ENCODE measurements around the gene KLC4.
"Not testable (repeated sequence)": the region's sequence is repeated elsewhere in the genome, so short reads cannot be mapped to it uniquely, and the experiment has no call there.

KLC4 gene

DNA sequence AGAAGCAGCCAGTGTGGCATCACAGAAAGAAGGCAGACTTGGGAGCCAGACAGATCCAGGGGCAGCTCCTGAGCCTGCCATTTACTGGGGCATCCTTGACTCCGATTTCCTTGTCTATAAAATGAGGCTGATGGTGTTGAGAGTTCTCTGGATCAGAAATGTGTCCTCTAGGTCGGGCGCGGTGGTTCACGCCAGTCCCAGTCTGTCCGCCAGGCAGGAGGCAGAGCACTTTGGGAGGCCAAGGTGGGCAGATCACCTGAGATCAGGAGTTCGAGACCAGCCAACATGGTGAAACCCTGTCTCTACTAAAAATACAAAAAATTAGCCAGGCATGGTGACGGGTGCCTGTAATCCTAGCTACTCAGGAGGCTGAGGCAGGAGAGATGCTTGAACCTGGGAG, 58.0 kb downstream of the KLC4 start:
- not testable (repeated sequence) for H3K4me3 ChIP-seq (ENCODE audit: low read length in 2 of 2); H3K4me1 ChIP-seq (ENCODE audit: control insufficient read depth, insufficient read depth, low read length); H3K27me3 ChIP-seq (ENCODE audit: control insufficient read depth in 1 of 2, insufficient read depth in 2 of 2, low read length in 2 of 2); H3K9ac ChIP-seq (ENCODE audit: low read length in 2 of 2); H3K9me3 ChIP-seq (ENCODE audit: control insufficient read depth in 2 of 2, low read length in 2 of 2); H3K36me3 ChIP-seq (ENCODE audit: control insufficient read depth in 2 of 2, insufficient read depth in 2 of 2, low read length in 2 of 2); H3K27ac ChIP-seq (ENCODE audit: low read length)

DNA sequence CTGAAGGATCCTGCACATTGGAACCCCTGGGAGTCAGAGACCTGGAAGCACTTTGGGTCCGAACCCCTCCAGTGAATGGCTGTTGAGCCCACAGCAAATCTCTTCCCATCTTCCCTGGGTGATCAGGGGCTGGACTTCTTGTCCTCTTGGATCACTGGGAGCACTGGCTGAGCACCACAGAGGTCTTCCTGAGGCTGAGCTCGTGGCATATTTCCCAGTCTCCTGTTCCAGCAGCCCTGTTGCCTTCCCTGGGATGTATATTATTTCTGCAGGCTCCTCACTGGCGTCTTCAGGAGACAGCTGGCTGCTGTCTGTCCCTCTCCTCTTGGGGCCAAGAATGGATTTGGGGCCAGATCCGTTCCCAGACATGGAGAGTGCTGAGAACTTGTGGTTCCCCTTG, 60.1 kb downstream of the KLC4 start:
- H3K4me3 ChIP-seq (ENCODE audit: low read length in 2 of 2), result no peak overlapping the region
- H3K9ac ChIP-seq (ENCODE audit: low read length in 2 of 2), result no peak overlapping the region
- H3K27me3 ChIP-seq (ENCODE audit: control insufficient read depth in 1 of 2, insufficient read depth in 2 of 2, low read length in 2 of 2), result peaks cover 0 to 9% of the 10 kb centered on the region in 2 donors
- no peaks in the 10 kb centered on the region for H3K36me3 ChIP-seq (ENCODE audit: control insufficient read depth in 2 of 2, insufficient read depth in 2 of 2, low read length in 2 of 2)
- H3K27ac ChIP-seq (ENCODE audit: low read length), result no peak overlapping the region
- H3K9me3 ChIP-seq (ENCODE audit: control insufficient read depth in 2 of 2, low read length in 2 of 2), result no peaks in the 10 kb centered on the region
- H3K4me1 ChIP-seq (ENCODE audit: control insufficient read depth, insufficient read depth, low read length), result peaks cover 10% of the 10 kb centered on the region

DNA sequence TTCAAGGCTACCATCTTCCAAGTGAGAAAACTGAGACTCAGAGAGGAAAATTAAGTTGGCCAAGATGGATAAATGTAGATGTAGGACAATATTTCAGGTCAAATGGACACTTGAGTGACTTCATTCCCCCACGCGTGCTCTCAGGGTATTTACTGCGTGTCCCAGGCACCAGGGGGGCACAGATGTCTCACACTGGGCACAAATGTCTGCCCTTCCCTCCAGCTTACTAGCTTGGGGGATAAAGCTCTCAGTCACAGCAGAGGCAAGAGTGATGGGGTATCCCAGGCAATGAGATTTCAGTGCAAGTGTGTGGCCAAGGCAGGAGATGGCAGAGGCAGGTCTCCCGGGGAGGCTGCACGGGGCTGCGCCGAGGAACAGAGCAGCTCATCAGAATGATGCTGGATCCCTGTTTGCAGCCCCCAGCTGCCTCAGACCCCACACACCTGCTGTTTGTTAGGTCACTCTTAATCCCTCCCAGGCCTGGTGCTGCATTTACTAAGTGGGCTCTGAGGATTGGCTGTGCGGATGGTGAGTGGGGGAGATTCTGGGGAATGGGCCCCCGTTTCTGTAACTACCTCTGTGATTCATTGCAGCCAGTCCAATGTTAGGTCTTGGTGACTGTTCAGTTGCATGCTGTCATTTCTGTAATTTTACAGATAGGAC, 60.8 kb downstream of the KLC4 start:
- Histone ChIP-seq H3K27ac (ENCODE audit: low read length) (no peak overlapping the region), H3K9me3 (ENCODE audit: control insufficient read depth in 2 of 2, low read length in 2 of 2) (no peaks in the 10 kb centered on the region), H3K36me3 (ENCODE audit: control insufficient read depth in 2 of 2, insufficient read depth in 2 of 2, low read length in 2 of 2) (no peaks in the 10 kb centered on the region), H3K27me3 (ENCODE audit: control insufficient read depth in 1 of 2, insufficient read depth in 2 of 2, low read length in 2 of 2) (peaks cover 0 to 9% of the 10 kb centered on the region in 2 donors), H3K4me3 (ENCODE audit: low read length in 2 of 2) (no peak overlapping the region), H3K9ac (ENCODE audit: low read length in 2 of 2) (no peak overlapping the region), H3K4me1 (ENCODE audit: control insufficient read depth, insufficient read depth, low read length) (peaks cover 10% of the 10 kb centered on the region)

DNA sequence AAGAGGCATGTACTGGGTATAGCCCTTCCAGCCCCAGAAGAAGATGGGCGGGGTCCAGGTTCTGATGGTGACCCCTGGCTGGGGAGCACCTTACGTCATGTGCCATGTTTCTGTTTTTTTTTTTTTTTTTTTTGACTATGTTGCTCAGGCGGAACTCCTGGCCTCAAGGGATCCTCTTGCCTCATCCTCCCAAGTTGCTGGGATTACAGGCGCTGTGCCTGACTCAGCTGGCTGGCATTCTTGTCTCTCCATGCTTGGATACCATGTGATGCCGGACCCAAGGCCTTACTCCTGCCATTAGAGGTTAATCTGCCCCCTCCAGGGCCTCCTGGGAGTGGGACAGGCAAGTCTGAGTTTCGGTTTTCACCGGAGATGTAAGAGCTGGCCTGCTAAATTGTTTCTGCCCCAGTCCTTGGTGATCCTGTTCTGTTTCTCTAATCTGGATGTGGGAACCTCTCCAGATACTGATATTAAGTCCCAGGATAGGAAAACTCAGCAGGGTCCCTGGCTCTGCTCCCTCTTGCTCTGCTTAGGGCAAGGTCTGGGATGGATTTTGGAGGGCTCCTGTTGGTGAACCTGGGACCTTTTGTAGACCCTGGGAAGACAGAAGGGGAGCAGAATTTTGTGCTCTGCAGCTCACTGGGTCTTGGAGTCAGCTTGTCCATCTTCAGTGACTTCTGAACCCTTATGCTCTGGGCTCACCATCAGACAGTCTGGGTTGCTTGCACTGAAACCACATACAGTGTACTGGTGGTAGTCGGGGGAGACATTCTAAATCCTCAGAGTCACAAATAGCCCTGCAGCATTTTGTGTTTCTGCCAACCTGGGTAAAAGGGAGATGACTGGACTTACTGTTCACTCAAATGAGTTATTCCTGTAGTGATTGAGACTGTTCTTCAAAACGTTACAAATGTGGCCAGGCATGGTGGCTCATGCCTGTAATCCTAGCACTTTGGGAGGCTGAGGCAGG, 61.8 kb downstream of the KLC4 start:
- Histone ChIP-seq H3K9ac (ENCODE audit: low read length in 2 of 2) (no peak overlapping the region), H3K27me3 (ENCODE audit: control insufficient read depth in 1 of 2, insufficient read depth in 2 of 2, low read length in 2 of 2) (peaks cover 0 to 9% of the 10 kb centered on the region in 2 donors), H3K9me3 (ENCODE audit: control insufficient read depth in 2 of 2, low read length in 2 of 2) (no peaks in the 10 kb centered on the region), H3K4me1 (ENCODE audit: control insufficient read depth, insufficient read depth, low read length) (peaks cover 10% of the 10 kb centered on the region), H3K27ac (ENCODE audit: low read length) (no peak overlapping the region), H3K4me3 (ENCODE audit: low read length in 2 of 2) (no peak overlapping the region), H3K36me3 (ENCODE audit: control insufficient read depth in 2 of 2, insufficient read depth in 2 of 2, low read length in 2 of 2) (no peaks in the 10 kb centered on the region)

DNA sequence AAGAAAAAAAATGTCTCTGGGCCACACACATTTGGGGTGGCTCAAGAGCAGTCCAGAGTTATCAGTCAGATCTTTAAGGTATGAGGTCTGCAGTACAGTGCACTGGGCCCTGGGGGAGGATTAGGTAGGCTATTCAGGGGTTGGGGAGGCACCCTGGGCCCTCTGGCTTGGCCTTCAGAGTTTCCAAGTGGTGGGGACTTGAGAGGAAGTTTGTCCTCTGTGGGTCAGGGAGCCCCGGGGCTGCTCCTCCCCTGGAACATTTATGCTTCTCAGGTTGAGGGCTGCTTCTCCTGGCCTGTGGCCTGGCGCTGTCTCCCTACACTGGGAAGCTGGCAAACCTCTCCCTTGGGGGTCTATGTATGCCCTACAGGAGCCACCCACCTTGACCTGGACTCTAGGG, 62.7 kb downstream of the KLC4 start:
- Histone ChIP-seq H3K4me3 (ENCODE audit: low read length in 2 of 2) (no peak overlapping the region), H3K4me1 (ENCODE audit: control insufficient read depth, insufficient read depth, low read length) (peaks cover 10% of the 10 kb centered on the region), H3K36me3 (ENCODE audit: control insufficient read depth in 2 of 2, insufficient read depth in 2 of 2, low read length in 2 of 2) (no peaks in the 10 kb centered on the region), H3K27ac (ENCODE audit: low read length) (no peak overlapping the region), H3K9ac (ENCODE audit: low read length in 2 of 2) (no peak overlapping the region), H3K9me3 (ENCODE audit: control insufficient read depth in 2 of 2, low read length in 2 of 2) (no peaks in the 10 kb centered on the region), H3K27me3 (ENCODE audit: control insufficient read depth in 1 of 2, insufficient read depth in 2 of 2, low read length in 2 of 2) (peaks cover 0 to 7% of the 10 kb centered on the region in 2 donors)

DNA sequence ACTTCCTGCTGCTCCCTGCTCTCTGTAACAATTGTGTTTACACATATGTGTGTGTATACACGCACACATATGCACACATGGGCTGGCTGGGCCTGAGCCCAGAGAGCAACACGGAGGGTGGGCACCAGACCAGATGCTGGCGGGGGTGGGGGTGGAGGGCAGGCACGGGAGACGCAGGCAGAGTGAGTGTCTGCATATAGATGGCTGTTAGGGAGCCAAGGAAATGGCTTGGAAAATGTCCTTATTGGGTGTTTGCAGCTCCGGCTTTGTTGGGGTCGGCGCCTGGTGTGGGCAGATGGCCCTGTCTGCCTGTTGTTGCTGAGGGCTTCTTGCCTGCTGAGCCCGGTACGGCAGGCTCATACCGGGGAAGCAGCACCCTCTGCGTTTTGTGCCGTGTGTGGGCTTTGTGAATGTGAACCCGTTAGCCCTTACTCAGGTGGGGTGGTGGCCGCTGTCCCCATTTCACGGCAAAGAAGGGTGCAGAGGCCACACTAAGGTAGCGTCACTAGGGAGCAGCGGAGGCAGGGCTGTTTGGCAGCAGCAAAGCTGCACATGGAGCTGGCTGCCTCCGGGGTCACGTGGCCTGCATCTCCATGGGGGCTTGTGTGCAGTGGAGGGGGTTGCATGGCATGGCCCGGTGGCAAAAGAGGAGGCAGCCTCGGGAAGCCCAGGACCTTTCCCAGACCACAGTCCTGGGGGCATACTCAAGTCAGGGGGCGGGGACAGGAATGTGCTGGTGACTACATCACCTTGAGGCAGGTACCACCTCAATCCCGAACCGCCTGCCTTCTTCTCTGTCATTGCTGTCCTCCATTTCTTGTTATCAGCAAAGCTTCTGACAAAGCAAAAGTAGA, 64.3 kb downstream of the KLC4 start:
- peak overlapping the region in 1 of 2 donors; percentile 47 for H3K4me3 ChIP-seq (ENCODE audit: low read length in 2 of 2)
- H3K27me3 ChIP-seq (ENCODE audit: control insufficient read depth in 1 of 2, insufficient read depth in 2 of 2, low read length in 2 of 2), result peaks cover 0 to 7% of the 10 kb centered on the region in 2 donors
- peak overlapping the region in 1 of 2 donors; percentile 21 for H3K9ac ChIP-seq (ENCODE audit: low read length in 2 of 2)
- no peak overlapping the region for H3K27ac ChIP-seq (ENCODE audit: low read length)
- no peaks in the 10 kb centered on the region for H3K9me3 ChIP-seq (ENCODE audit: control insufficient read depth in 2 of 2, low read length in 2 of 2)
- no peaks in the 10 kb centered on the region for H3K36me3 ChIP-seq (ENCODE audit: control insufficient read depth in 2 of 2, insufficient read depth in 2 of 2, low read length in 2 of 2)
- H3K4me1 ChIP-seq (ENCODE audit: control insufficient read depth, insufficient read depth, low read length), result peaks cover 10% of the 10 kb centered on the region

DNA sequence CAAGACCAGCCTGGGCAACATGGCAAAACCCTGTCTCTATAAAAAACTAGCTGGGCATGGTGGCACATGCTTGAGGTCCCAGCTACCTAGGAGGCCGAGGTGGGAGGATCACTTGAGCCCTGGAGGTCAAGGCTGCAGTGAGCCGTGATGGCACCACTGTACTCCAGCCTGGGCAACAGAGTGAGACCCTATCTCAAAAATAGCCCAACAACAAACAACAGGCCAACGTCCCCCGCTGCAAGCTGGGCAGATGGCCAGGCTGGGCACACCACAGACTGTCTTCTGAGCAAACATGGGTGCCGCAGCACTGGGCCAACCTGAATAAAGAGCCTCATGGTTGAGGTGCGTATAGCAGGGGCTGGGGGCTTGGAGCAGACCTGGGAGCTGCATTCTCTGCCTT, 65.0 kb downstream of the KLC4 start:
- Histone ChIP-seq H3K4me1 (ENCODE audit: control insufficient read depth, insufficient read depth, low read length) (peaks cover 13% of the 10 kb centered on the region), H3K27me3 (ENCODE audit: control insufficient read depth in 1 of 2, insufficient read depth in 2 of 2, low read length in 2 of 2) (peaks cover 0 to 8% of the 10 kb centered on the region in 2 donors), H3K9me3 (ENCODE audit: control insufficient read depth in 2 of 2, low read length in 2 of 2) (no peaks in the 10 kb centered on the region), H3K9ac (ENCODE audit: low read length in 2 of 2) (no peak overlapping the region), H3K36me3 (ENCODE audit: control insufficient read depth in 2 of 2, insufficient read depth in 2 of 2, low read length in 2 of 2) (no peaks in the 10 kb centered on the region), H3K27ac (ENCODE audit: low read length) (no peak overlapping the region), H3K4me3 (ENCODE audit: low read length in 2 of 2) (no peak overlapping the region)
